GM12873 (cell line): ENCODE measurements around the gene ARHGEF10L.

Experiments
- CTCF ChIP-seq: IDR thresholded peaks from 2 replicates; pipeline ENCODE4 v1.5.1; 2012; ENCODE audit warnings: low read depth, mild to moderate bottlenecking, moderate library complexity, low read length, control low read depth; ENCODE audit not compliant: insufficient read depth; ENCODE audit errors: missing control alignments

ARHGEF10L gene

DNA sequence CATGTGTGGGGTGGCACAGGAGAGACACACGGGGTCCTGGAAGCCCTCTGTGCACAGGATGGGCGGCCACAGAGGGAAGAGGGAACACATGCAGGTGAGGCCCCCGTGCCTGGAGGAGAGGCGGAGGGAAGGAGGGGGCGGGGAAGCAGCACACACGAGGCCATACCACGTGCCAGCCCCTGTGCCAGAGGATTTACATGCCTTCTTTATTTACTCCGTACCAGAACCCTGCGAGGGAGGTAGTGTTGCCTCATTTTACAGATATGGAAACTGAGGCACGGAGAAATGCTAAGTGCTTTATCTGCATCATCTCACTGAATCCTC lies 56.1 kb downstream of the ARHGEF10L start:
- TF ChIP-seq CTCF: no peak

- TF ChIP-seq CTCF: no peak
Observed at GRCh38 chr1:17596186-17596585, 56.7 kb downstream of the ARHGEF10L start.

DNA sequence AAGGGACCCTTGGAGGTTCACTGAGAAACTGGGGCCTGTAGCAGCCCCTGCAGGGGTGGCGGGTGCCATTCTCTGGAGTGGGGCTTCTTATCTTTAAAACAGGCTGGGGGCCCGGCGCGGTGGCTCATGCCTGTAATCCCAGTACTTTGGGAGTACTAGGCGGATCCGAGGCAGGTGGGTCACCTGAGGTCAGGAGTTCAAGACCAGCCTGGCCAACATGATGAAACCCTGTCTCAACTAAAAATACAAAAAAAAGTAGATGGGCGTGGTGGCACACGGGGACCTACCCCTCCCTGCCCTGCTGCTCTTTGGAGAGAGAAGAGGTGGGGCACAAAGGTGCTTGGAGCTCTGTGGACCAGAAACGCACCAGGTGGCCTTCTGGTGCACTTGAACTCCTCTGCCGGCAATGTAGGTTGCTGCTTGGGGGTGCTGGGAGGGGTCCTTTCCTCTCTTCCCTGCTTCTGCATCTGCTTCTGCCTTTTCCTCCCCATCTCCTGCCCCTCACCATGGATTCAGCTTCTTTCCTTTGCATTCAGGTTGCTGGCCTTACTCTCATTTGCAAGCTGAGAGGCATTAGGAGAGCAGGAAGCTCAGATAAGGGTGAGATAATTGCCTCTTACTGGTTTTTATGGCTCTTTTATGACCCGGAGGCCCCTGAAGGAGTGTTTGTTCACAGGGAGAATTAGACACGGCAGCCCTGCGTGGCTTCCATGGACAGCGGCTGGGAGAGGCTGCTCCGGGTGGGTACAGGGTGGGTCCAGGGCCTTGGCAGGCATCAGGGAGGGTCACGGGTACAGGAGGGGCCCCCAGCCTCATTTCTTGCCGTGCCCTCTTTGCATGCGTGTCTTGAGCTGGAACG lies 57.4 kb downstream of the ARHGEF10L start:
- no peak for TF ChIP-seq CTCF

DNA sequence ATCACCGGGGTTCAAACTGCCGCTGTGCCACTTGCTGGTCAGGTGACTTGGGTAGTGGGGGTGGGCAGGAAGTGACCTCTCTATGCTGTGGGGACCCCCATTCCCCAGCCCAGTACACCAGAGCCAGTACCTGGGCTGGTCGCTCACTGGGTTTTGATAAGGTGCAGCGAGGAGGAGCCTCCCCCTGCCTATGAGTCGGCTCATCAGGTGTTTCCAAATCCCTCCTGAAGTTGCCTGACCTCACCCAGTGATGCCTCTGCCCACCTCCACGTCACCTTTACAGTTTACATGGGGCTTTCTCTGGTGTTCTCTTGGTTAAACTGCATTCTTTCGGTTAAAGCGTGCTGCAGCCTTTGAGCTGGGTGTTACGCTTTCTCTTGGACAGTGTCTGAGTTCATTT lies 58.2 kb downstream of the ARHGEF10L start:
- no peak for TF ChIP-seq CTCF

DNA sequence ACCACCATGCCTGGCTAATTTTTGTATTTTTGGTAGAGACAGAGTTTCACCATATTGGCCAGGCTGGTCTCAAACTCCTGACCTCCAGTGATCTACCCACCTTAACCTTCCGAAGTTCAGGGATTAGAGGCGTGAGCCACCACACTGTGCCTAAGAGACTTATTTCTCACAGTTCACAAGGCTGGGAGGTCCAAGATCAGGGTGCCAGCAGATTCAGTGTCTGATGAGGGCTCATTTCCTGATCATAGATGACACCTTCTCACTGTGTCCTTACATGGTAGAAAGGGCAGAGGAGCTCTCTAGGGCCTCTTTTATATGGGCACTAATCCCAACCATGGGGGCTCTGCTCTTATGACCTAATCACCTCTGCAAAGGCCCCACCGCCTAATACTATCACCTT lies 58.8 kb downstream of the ARHGEF10L start:
- TF ChIP-seq CTCF: no peak

- no peak for TF ChIP-seq CTCF
Observed at GRCh38 chr1:17599291-17599953, 59.9 kb downstream of the ARHGEF10L start.

DNA sequence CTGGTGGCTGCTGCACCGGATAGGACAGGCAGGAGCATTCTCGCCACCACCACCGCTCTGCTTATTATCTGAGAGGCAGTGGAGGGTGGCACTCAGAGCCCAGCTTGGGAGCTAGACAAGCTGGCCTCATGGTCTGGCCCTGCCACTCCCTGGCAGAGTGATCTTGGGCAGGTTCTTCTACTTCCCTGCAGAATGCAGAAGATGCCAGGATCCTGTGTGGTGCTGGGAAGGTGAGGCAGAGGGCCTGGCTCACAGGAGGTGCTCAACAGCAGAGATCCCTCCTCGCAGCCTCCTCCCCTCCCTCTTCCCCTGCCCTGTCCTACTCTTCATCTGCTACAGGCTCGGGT lies 60.4 kb downstream of the ARHGEF10L start:
- TF ChIP-seq CTCF: no peak
